ENCODE measurements around the gene MFGE8.

The MFGE8 gene

DNA sequence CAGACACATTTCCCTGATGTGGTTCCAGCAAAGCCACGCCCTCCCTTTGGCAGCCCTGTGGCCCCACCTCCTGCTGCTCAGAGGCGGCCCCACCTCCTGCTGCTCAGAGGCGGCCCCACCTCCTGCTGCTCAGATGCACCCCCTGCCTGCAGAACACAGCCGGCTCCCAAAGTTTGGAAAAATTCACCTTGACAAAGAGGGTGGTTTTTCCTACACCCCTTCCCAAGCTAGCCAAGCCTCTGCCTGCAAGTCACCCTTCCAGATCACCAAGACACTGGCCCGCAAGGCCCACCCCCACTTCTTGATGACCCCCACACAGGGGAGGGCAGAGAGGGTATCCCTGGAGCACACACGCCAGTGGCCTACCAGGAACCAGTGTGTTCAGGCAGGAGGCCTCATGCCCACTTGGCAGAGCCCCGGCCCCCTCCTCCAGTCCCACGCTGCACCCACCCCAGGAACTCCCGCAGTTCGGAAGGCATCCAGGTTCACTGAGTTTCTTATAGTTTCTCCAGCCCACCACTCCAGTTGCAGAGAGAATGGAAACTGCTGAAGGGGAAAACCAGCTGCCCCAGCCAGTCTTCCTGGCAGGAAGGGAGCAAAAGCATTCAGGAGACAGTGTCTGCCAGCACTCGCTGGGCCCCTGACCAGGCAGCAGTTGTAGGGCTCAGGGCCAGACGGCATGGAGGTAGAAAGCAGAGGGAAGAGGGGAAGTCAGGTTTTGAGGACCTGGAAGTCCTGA lies 15.6 kb downstream of the MFGE8 start:
- peak; percentile 77 for DNase-seq

- DNase-seq, result no peak
These were observed 16.1 kb downstream of the MFGE8 start for GRCh38 chr15:88897142-88897455.

- no peak for DNase-seq
These were observed 16.7 kb downstream of the MFGE8 start for GRCh38 chr15:88896333-88897033.

DNA sequence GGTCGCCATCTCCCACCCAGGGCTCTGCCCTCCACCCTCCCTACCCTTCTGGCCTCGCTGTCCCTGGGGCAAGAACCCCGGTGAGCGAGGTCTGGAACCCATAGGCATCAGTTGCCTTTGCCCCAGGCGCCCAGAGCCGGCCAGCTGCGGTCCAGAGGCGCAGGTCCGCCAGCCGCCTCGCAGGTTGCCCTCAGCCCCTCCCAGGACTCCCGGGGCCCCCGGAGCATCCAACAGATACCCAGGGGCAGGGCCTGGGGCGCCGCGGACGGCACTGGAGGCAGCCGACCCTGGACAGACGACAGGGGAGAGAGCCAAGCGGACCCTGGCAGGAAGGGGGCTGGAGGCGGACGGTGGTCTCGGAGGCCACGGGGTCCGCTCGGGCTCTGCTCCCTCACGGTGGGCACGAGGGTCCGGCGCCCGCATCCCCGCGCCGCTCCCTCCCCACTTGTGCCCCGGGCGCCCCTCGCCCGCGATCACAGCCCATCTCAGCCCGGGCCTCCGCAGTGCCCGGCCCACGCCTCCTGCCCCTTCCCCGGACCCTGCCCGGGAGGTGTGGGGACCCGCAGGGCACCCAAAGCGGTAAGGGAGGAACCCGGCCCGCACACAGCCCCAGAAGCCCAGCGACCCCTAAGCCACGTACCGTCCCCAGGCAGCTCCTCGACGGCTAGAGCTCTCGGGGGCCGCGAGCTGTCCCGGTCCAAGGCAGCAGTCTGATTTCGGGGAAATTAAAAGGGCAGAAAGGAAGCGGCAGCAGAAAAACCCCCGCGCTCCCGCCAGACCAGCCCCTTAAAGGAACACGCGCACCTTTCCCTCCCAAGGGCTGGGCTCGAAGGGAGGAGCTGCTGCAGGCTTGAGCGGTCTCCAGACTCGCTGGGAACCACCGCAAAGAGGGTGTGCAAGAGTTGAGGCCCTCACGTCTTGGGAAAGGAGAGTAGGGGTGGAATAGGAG lies 18.1 kb downstream of the MFGE8 start, which contains the start of gene HAPLN3:
Gene HAPLN3 (minus strand): TSS at position 726 of the 949 bp plus-strand sequence. CDS start 8,246 bp downstream, outside the sequence.
- peak; percentile 48 for DNase-seq

DNA sequence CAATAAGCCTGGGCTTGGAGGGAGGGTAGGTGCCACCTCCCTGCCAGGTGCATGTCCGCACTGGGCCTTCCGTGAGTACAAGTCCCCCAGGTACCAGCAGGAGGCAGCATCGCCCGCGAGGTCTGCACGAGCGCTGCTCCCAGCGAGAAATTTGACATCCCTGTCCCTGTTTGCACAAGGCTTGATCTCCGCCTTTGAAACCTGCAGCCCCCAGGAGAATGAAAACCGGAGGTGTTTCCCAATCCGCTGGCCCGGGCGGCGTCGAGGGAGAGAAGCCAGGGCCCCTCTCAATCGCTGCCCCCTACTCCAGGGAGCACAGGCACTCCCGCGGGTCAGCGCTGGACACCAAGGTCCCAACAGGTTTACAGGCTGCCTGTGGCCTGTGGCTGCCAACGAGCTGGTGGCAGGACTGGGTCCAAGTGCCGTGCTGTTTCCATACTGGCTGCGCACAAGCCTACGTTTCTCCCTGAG lies 18.8 kb downstream of the MFGE8 start:
- peak; percentile 86 for DNase-seq

- DNase-seq, result no peak
These were observed 21.5 kb downstream of the MFGE8 start for GRCh38 chr15:88891540-88892254.

DNA sequence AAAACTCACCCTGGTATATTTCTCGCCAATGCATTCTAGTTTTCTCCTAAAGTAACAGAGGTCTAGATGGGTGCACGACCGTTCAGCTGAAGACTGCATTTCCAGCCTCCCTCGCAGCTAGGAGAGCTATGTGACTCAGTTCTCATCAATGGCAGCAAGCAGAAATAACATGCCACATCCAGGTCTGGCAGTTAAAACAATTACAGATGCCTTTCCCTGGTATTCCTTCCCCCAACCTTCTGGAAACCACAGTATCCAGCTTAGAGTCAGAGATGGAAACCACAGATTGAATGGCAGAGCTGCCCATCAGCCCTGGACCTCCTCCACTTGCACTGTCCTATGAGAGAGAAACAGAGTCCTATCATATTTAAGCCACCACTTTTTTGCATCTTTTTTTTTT lies 22.7 kb downstream of the MFGE8 start:
- no peak for DNase-seq

GRCh38 chr15:88888719-88889118 lies 24.5 kb downstream of the MFGE8 start:
- DNase-seq, result no peak

DNA sequence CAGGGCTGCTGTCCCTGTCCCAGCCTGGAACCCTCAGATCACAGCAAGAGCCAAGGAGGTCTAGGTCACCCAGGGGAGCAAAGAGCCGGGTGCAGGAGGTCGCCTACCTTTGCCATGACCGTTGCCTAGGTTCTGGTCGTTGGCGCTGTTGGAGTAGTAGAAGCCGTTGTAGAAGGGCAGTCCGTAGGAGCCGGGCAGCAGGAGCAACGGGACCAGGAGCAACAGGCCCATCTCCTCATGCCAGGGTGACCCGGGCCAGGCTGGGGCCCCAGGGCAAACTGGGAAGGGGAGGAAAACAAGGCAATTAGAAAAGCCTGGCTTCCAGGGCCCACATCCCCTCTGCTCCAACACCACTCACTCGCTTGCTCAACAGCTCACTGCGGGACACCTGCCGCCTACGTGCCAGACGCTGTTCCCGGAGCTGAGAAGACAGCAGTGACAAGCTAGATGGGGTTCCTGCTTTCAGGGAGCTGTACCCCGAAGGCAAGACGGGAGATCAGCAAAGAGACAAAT lies 26.1 kb downstream of the MFGE8 start:
- DNase-seq, result no peak

- DNase-seq, result no peak
These were observed 30.4 kb downstream of the MFGE8 start for GRCh38 chr15:88882785-88883184.

DNA sequence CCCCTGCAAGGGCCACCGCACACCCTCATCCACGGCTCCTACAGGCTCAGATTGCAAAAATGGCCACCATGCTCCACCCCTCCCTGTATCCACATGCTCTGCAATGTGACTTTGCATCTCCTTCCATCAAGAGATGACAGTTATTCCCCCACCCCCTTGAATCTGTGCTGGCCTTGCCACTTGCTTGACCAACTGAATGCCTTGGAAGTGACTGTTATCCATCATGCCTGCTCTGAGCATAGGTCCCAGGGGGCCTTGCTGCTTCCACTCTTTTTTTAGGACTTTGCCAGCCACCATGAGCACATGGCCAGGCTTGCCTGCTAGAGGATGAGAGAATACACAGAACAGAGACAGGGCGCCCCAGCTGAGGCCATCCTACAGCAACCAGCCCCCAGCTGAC lies 31.4 kb downstream of the MFGE8 start:
- no peak for DNase-seq

DNA sequence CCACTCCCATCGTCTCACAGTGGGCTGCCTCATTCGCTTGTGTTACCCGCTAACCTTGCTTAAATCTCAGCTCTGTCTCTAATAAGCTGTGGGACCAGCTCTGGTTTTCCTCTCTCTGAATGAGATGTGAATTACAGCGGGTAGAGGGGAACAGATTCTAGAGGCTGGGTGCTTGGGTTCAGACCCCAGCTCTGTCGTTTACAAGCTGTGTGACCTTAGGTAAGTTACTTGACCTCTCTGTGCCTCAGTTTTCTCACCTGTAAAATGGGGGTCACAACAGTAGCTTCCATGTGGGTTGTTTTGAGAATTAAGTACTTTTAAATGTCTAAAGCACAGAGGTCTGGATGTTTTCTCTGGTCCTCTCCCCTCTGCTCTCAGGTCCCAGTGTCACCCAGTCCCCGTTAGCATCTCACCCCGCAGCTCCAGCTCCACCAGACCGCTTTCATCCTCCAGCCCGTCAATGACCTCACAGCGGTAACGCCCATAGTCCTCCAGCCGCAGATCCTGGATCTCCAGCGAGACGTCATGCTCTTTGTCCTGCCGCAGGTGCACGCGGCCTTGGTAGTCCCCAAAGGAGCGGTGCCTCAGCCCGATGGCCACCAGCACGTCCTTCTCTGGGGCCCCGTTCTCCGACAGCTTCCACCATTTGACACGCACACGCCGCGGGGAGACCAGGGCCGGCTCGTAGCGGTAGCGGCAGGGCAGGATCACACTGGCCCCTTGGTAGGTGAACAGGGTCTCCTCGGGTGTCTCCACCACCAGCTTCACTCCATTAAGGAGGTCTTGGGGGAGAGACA lies 32.0 kb downstream of the MFGE8 start:
- DNase-seq, result no peak

- no peak for DNase-seq
These were observed 34.4 kb downstream of the MFGE8 start for GRCh38 chr15:88878720-88879184.

DNA sequence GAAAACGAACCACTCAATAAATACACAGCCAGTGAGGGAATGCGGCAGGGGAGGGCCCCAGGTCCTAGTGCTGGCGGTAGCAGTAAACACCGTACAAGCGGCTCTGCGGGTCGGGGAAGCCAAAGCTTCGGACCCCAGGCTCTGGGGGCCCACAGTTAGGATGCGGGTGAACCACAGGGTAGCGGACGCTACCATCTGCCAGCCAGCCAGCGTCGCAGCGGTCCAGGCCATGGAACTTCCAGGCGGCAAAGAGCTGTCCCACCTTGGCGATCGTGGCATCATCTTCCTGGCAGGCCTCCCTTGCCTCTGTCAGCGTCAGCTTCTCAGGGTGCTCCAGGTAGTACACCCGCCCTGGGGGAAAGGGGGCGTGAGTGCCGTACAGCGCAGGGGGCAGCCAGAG lies 35.3 kb downstream of the MFGE8 start:
- no peak for DNase-seq

DNA sequence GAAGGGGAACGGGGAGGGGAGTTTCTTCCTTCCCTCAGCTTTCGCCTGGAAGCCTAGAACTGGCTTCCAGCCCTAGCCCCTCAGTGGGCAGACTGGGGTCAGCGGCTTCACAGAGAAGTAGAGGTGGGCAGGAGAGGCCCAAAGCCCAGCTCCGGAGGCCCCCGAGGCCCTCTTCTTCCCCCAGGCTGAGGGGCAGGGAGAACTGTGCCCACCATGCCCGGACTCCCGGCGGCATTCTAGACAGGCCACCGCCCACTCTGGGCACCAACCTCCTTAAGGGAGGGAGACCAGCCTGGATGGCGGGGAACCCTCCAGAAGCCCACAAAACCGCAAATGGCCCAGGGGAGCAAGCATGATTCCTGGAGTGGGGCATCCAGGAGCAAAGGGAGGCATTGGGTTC lies 35.8 kb downstream of the MFGE8 start:
- no peak for DNase-seq

GRCh38 chr15:88876573-88876972 lies 36.6 kb downstream of the MFGE8 start:
- DNase-seq, result no peak

DNA sequence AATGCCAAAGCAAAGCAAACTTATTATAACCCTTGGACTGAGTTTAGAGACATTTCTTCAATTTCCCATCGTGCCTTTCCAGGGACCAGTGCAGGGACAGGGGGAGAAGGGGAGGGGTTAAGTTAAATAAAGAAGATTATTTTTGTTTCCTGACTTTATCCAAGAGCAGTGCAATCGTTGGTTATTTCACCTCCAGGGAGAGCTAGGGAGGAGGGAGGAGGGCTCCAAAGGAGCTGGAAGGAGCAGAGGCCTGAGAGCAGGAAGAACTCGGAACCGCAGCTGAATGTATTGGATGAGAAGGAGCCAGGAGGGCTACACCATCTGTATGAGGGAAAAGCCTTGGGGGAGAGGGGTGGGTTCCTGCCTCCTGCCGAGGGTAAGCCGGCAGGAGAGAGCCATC lies 38.5 kb downstream of the MFGE8 start:
- DNase-seq, result no peak

GRCh38 chr15:88874275-88874674 lies 38.9 kb downstream of the MFGE8 start:
- DNase-seq, result no peak

GRCh38 chr15:88873786-88874185 lies 39.4 kb downstream of the MFGE8 start:
- DNase-seq, result no peak

GRCh38 chr15:88872706-88873105 lies 40.5 kb downstream of the MFGE8 start:
- DNase-seq, result no peak

DNA sequence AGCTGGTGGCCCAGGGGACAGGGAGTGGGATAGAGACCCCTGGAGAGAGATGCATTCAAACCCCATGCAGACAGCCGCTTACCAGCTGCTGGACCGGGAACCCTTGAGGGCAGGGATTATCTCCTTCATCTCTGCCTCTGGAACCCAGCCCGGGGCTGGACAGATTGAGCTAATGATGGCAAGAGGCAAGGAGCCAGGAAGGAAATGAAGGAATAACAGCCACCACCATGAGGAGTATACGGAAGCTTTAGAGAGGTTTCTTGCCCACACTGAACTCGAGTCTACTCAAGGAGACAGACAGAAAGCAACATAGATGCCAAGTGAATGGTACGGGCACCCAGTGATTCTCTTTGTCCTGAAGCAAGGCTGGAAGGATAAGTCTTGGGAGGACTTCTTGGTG lies 41.1 kb downstream of the MFGE8 start:
- no peak for DNase-seq

Measured in activated T-cell treated with anti-CD3 and anti-CD28 coated beads for 4 hours (primary cell).